ENCODE measurements around the gene SFSWAP.

- no peak for TF ChIP-seq CTCF (IDR thresholded peaks at IDR 0.05)
- no peak for TF ChIP-seq POLR2AphosphoS5 (IDR thresholded peaks at IDR 0.05; ENCODE audit: insufficient read depth in 1 of 2, low read depth in 1 of 2)
Observed at GRCh38 chr12:131688845-131689154, 22.1 kb upstream of the SFSWAP start.
